HCT116 (cell line): Measurements from ENCODE around the gene CDKL1.

ENCODE experiments used
- CEBPB ChIP-seq: IDR thresholded peaks from 2 replicates; pipeline ENCODE4 v1.6.1; 2012; ENCODE audit warnings: low read depth
- EGR1 ChIP-seq: IDR thresholded peaks from 2 replicates; pipeline ENCODE4 v1.6.1; 2012; ENCODE audit warnings: low read depth
- EZH2 ChIP-seq: fragments of 200-600 bp; sonication (generic); IDR thresholded peaks from 2 replicates; pipeline ENCODE4 v1.6.1; 2017; ENCODE audit warnings: antibody characterized with exemption, mixed run types
- POLR2A ChIP-seq: IDR thresholded peaks from 2 replicates; pipeline ENCODE4 v1.7.0; 2011; ENCODE audit warnings: borderline replicate concordance; ENCODE audit not compliant: insufficient read depth, insufficient read length; ENCODE audit errors: extremely low read depth
- POLR2AphosphoS5 ChIP-seq: IDR thresholded peaks from 2 replicates; pipeline ENCODE4 v1.6.1; 2011; ENCODE audit warnings: mild to moderate bottlenecking, low read depth, low read length, moderate library complexity
- SIN3A ChIP-seq: IDR thresholded peaks from 2 replicates; pipeline ENCODE4 v1.6.1; 2012; ENCODE audit warnings: low read depth
- SP1 ChIP-seq: IDR thresholded peaks from 2 replicates; pipeline ENCODE4 v1.6.1; 2012; ENCODE audit warnings: low read depth
- SRF ChIP-seq: IDR thresholded peaks from 2 replicates; pipeline ENCODE4 v1.6.1; 2012; ENCODE audit warnings: low read depth
- YY1 ChIP-seq: IDR thresholded peaks from 2 replicates; pipeline ENCODE4 v1.6.1; 2011; ENCODE audit warnings: low read length, low read depth, moderate library complexity, mild to moderate bottlenecking; ENCODE audit not compliant: insufficient replicate concordance; ENCODE audit errors: extremely low read depth
- ZFX ChIP-seq: fragments of 450-650 bp; IDR thresholded peaks from 2 replicates; pipeline ENCODE4 v1.6.1; 2017
- TF ChIP-seq, protein P1 (sequence below), 3 experiments: fragments of 200-600 bp in 1 of 3; sonication (generic) in 1 of 3; IDR thresholded peaks in 2 of 3; conservative IDR thresholded peaks in 1 of 3; 2 replicates each; pipeline ENCODE4 v1.5.1; 2012 to 2017; ENCODE audit warnings: low read depth in 2 of 3, low read length in 2 of 3, antibody characterized with exemption in 1 of 3, borderline replicate concordance in 1 of 3, control low read depth in 1 of 3, mild to moderate bottlenecking in 1 of 3, mixed read lengths in 1 of 3, mixed run types in 1 of 3, moderate library complexity in 1 of 3; ENCODE audit not compliant: insufficient read depth in 1 of 3
- TF ChIP-seq, protein P2 (sequence below): IDR thresholded peaks from 2 replicates; pipeline ENCODE4 v1.6.1; 2012; ENCODE audit warnings: low read depth

DNA sequence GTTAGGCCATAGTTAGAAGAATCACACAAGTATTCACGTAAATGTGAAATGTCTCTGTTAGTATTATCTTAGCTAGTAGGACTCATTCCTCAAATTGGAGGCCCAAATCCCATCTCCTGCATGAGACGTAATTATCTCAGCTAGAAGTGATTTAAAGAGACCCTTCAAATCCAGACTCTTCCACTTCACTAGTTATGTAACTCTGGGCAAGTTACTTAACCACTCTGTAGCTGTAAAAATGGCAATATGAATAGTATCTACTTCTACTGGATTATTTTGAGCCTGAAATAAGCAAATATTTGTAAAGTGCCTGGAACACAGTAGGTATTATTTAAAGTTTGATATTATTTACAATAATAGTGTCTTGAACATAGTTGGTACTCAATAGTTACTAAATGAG, 28.4 kb upstream of the CDKL1 start:
- TF ChIP-seq POLR2AphosphoS5 (no peak), SP1 (no peak), YY1 (no peak), POLR2A (no peak), EGR1 (no peak), EZH2 (no peak), ZFX (no peak), SRF (no peak), SIN3A (no peak), CEBPB (no peak)
- TF ChIP-seq, protein P1, sequence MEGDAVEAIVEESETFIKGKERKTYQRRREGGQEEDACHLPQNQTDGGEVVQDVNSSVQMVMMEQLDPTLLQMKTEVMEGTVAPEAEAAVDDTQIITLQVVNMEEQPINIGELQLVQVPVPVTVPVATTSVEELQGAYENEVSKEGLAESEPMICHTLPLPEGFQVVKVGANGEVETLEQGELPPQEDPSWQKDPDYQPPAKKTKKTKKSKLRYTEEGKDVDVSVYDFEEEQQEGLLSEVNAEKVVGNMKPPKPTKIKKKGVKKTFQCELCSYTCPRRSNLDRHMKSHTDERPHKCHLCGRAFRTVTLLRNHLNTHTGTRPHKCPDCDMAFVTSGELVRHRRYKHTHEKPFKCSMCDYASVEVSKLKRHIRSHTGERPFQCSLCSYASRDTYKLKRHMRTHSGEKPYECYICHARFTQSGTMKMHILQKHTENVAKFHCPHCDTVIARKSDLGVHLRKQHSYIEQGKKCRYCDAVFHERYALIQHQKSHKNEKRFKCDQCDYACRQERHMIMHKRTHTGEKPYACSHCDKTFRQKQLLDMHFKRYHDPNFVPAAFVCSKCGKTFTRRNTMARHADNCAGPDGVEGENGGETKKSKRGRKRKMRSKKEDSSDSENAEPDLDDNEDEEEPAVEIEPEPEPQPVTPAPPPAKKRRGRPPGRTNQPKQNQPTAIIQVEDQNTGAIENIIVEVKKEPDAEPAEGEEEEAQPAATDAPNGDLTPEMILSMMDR (IDR thresholded peaks at IDR 0.05 in 2 of 3, conservative IDR thresholded peaks at IDR 0.05 in 1 of 3; ENCODE audit: borderline replicate concordance in 1 of 3, insufficient read depth in 1 of 3, low read depth in 2 of 3, low read length in 2 of 3) = no peak
- TF ChIP-seq, protein P2, sequence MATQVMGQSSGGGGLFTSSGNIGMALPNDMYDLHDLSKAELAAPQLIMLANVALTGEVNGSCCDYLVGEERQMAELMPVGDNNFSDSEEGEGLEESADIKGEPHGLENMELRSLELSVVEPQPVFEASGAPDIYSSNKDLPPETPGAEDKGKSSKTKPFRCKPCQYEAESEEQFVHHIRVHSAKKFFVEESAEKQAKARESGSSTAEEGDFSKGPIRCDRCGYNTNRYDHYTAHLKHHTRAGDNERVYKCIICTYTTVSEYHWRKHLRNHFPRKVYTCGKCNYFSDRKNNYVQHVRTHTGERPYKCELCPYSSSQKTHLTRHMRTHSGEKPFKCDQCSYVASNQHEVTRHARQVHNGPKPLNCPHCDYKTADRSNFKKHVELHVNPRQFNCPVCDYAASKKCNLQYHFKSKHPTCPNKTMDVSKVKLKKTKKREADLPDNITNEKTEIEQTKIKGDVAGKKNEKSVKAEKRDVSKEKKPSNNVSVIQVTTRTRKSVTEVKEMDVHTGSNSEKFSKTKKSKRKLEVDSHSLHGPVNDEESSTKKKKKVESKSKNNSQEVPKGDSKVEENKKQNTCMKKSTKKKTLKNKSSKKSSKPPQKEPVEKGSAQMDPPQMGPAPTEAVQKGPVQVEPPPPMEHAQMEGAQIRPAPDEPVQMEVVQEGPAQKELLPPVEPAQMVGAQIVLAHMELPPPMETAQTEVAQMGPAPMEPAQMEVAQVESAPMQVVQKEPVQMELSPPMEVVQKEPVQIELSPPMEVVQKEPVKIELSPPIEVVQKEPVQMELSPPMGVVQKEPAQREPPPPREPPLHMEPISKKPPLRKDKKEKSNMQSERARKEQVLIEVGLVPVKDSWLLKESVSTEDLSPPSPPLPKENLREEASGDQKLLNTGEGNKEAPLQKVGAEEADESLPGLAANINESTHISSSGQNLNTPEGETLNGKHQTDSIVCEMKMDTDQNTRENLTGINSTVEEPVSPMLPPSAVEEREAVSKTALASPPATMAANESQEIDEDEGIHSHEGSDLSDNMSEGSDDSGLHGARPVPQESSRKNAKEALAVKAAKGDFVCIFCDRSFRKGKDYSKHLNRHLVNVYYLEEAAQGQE = no peak
